NCI-H82 (cell line): ENCODE measurements around the gene CNN2.
"Not testable (repeated sequence)": the region's sequence is repeated elsewhere in the genome, so short reads cannot be mapped to it uniquely, and the experiment has no call there.

Experiments used
- DNase-seq: peaks from one replicate; lab custom pipeline; 2025; lab: John Stamatoyannopoulos, UW

Gene CNN2

DNA sequence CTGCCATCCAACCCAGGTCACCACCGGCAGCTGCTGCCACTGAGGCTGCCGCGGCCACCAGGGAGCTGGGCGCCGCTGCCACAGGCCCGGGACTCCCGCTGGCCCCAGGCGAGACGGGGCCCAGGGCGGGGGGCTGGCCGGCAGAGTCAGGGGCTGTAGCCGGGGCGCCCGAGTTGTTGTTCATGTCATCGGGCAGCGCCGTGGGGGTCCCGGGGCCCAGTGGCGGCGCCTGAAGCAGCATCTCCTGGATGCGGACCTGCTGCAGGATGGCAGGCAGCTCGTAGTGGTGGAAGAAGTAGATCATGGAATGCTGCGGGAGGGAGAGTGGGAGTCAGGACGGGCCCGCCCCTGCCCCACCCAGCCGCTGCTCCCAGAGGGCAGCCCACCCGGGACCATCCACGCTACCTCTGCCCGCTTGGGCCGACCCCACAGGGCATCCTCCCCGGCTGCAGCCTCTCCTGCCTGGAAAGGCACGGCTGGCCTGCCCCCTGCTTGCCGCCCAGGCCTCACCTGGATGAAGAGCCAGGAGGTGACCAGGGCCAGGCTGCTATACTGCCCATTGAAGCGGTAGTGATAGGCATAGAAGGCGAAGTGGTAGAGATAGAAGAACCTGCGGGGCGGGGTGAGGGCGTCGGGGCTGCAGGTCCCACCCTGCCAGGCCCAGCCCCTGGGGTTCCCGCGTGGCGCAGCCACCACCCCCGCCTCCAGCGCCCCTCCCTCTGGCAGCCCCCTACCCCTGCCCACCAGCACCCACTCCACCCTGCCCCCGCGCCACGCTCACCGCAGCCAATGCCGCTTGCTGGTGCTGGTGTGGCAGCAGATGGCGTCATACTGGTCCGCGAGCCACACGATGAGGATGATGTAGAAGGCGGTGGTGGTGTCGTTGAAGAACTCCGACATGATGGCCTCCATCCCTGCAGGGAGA is 15.6 kb upstream of the CNN2 start:
- no peak for DNase-seq

DNA sequence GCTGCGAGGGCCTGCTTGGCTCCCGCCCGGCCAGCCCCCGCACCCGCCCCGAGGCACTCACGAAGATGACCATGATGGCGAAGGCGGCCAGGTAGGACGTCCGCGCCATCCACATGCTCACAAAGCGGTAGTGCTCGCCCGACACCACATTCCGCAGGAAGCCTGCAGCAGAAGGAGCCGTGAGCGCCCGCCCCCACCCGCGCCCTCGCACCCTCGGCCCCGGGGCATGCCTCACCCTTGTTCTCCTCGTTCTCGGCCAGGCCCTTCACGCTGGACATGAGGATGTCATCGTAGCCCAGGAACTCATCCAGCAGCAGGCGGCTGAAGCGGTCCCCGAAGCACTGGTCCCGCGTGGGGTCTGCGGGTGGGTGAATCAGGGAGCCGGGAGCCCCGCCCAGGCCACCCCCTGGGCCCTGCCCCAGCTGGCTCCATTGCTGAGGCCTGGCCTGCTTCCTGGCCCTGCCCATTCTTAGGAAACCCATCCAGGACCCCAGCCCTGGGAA is 14.5 kb upstream of the CNN2 start:
- DNase-seq, result no peak

DNA sequence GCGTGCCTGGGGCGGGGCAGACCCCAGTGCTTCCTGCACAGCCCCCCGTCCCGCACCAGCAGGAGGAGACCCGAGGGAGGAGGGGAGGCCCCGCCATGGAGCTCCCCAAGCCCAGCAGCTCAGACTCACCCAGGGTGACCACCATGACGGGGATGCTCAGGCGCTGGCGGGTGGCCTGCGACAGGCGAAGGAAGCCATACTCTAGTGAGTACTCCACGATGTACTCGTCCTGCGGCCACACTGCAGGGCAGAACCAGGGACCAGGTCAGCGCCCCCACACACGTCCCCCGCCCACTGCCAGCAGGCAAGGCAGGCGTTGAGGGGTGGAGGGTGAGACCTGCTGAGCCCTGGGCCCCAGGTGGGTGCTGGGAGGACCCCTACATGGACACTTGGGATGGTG is 14.1 kb upstream of the CNN2 start:
- DNase-seq, result no peak

DNA sequence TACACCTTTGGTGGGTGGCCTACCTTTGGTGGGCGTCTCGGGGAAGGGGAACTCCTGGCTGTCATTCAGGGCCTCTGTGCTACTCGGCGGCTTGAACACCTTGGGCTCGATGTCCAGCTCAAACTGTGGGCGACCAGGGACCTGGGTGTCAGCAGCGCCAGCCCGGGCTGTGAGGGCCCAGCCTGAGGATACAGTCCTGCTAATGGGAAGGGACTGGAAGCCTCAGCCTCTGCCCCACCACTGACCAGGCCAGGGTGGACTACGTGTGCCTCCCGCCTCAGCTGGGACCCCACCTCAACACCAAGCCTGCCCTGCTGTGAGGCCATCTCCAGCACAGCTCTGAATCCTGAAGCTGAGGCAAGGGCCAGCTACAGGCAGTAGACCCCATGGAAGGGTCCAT is 13.2 kb upstream of the CNN2 start:
- DNase-seq, result no peak

DNA sequence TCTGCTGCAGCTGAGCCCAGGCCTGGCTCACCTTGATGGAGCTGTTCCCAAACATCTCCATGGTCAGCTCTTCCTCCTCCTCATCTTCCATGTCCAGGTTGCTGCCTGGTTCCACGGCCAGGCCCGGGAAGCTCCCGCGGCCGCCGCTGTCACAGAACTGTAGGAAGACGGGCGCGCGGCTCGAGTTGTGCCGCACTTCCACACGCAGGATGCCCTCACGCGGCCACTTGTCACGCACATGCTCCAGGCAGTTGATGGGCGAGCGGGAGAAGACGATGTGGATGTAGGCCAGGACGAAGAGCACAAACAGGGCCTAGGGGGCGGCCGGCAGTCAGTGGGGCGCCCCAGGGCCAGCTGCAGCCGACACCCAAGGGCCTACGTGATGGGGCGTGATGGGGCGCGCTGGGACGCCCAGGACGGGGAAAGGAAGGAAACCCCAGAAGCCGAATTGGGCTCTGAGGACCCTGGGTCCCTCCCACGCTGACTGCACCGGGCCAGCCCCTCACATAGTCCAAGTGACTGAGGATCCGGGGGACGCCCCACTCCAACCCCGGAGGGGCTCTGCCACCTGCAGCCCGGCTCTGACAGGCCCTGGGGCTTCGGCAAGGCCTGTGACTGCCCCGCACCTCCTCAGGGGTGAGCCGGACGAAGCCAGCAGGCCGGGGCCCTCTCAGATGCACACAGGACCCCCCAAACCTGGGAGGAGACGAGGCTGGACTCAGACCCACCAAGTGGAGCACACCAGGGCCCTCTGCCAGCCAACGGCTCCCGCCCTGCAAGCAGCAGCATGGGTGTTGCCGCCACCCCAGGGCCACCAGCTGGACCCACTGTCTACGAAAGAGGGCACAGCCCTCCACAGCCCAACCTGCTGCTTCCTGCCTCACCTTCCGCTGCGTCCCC is 12.0 kb upstream of the CNN2 start:
- DNase-seq, result no peak

DNA sequence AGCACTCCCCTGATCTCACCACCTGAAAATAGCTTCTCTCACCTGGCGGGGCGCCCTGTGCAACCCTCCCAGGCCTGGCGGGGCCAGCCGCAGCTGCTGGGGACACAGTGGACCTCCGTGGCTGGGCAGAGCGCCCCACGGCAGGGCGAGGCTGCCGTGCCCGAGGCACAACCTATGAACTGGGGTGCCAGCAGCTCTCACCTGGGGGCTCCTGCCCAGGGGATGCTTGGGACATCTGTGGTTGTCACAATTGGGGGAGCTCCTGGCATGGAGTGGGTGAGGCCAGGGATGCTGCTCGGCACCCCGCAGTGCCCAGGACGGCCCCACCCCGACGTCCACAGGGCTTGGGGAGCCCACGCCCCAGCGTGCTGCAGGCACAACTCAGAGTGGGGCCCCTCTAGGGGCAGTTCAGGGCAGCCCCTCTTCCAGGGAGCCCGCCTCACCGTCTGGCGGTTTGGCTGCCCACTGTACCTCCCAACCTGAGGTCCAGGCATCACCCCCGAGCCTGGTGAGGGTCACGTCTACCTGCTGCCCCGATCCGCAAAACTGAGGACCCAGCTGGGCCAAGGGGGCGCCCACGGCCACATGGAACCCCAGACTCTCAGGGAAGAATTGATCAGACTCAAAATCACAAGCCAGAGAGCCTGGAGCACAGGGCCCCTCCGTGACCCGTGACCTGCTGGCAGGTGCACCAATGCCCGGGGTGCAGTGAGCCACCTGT is 11.2 kb upstream of the CNN2 start:
- DNase-seq, result no peak

DNA sequence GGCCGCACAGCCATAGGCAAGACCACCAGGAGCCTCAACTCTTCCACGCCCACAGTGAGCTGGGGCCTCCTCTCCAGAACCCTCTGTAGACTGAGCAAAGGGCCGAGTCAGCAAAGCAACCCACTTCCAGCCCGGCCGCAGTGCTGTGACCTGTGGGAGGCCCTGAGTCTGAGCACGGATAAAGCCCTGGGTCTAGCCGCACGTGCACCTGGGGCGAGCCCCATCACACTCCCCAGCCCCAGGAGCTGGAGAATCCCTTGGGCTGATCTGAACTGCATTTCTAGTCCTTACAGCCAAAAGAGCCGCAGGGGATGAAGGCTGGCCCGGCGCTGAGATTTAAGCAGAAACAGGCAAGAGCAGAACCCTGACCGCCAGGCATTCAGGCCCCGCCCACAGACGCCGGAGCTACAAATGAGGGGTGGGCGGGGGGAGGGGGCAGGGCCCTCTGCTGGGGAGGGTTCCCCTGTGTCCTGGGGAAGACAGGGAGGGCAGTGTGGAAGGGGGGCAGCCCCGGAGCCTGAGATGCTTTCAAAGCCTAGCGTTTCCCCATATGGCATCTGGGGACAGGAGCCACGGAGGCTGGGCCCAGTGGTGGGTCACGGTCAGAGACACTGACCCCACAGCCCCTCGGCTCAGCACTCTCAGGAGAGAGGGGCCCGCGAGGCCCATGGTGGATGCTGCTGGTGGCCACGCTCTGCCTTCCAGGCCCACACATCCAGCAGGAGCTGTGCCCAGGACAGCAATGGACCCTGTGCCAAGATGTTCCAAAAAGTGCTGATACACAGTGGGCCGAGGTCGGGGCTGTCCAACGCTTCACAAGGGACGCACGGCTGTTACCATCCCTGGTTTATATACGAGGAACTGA is 10.4 kb upstream of the CNN2 start:
- no peak for DNase-seq

DNA sequence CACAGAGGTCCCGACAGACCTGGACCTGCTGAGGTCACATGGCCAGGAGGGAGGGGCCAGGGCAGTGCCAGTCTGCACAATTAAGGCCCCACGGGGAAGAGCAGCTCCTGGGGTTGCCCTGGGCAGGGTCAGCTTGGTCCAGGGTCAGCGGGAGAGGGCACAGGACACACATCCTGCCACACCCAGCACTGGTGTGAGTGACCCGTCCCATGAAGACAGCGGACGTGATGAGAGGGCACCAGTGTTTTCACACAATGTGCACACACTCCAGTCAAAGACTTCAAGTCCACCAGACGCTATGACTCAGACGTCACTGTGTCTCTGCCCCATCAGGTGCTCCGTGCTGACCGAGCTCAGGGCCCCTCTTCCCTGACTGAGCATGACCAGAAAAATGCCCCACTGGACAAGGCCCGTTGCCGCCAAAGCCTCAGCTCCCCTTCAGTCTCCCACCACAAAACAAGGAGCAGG is 9.7 kb upstream of the CNN2 start:
- DNase-seq, result no peak

DNA sequence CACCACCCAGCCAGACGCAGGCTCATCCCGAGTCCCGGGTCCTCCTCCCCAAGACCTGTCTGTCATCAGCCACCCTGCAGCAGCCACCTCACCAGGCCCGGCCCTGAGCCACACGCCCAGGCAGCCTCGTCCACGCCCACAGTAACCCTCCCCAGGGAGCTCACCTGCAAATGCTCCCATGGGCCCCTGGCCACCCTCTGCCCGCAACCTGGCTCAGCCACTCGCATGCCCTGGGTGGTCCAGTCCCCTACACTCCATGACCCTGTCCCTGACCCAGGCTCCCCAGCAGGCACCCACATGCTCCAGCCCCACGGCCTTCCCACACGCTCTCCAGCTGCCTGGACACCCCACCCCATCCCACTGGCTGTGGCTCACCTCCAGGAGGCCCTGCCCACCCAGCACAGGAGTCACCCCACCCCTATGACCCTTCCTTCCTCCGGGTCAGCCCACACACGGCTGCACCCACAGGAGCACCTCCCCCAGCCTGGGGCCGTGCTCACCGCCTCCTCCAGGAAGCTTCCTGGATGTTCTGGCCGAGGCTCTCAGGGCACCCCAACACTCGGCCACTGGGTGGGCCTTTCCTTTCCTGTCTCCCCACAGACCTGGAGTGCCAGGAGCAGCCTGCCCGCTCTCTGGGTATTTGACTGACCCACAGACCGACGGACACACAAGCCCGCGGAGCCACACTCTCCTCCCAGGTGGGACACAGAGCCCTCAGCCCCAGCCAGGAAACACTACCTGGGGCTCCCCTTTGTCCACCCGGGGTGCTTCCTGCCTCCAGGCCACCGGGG is 9.1 kb upstream of the CNN2 start:
- DNase-seq, result no peak

DNA sequence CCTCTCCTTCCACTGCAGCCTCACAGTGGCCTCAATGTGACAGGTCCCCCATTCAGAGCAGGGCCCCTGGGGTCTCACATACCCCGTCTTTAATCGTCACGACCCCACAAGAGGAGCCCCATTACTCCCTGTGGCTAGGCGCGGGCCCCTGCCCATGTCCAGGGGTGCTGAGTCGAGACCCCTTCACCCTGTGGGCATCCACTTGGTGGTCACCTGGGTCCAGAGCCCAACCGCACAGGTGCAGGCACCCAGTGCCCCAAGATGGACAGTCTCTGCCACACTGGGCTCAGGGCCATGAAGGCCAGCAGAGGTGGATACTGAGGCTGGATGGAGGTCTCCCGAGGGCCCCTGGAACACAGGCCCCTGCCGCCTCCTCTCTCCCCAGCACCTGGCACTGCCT is 8.5 kb upstream of the CNN2 start:
- DNase-seq, result no peak

DNA sequence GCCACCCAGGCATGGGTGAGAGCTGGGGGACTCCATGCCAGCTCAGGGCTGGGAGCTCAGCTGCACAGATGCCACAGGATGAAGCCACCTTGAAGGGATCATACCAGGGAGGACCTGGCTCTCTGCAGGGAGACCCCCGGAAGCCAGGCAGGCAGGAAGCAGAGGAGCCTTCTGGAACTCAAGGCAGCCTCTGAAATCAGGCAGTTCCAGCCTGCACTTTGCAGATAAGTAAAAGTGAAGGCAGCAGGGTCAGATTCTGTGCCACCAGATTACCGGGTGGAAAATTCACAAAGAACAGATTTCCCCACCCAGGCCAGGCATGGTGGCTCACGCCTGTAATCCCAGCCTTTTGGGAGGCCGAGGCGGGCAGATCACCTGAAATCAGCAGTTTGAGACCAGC is 8.0 kb upstream of the CNN2 start:
- DNase-seq, result no peak

DNA sequence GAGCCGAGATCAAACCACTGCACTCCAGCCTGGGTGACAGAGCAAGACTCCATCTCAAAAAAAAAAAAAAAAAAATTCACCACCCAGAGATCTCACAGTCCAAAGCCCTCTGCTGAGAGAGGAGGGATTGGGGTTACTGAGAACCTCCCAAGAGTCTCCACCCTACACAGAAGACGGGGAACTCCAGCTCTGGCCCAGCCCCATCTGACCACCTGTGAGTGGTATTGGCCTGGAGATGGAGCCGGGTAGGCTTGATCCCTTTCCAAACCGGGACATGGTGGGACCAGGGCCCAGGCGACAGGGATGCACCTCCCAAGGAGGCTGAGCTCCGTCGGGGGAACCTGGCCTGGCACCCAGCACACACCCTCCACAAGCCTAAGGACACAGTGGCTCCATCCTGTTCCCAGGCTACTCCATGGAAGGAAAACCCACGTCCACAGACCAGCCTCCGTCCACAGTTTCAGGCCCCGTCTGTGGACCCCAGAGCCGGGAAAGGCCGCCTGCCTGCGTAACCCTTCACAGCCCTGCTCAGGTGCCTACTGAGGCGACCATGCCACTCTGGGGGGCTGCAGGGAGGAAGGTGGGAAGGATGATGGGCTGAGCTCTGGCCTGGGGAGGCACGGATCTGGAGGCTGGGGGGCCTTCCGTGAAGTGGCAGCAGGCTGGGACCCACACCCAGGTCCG is 7.3 kb upstream of the CNN2 start:
- no peak for DNase-seq

DNA sequence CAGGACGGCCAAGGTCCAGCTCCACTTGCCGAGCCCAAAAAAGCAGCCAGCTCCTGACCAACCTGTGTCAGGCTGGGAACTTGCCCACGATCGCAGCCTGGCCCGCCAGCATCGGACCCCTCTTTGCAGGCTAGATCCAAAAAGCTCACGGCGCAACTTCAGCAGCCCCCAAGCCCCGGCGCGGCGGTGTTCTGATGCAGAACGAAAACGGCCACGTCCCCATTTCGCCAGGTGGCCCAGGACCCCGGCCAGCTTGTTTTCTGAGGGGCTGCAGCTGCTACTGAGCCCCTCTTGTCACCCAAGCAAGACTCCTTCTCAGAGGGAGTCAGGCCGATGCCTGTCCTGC is 6.8 kb upstream of the CNN2 start:
- DNase-seq, result no peak

DNA sequence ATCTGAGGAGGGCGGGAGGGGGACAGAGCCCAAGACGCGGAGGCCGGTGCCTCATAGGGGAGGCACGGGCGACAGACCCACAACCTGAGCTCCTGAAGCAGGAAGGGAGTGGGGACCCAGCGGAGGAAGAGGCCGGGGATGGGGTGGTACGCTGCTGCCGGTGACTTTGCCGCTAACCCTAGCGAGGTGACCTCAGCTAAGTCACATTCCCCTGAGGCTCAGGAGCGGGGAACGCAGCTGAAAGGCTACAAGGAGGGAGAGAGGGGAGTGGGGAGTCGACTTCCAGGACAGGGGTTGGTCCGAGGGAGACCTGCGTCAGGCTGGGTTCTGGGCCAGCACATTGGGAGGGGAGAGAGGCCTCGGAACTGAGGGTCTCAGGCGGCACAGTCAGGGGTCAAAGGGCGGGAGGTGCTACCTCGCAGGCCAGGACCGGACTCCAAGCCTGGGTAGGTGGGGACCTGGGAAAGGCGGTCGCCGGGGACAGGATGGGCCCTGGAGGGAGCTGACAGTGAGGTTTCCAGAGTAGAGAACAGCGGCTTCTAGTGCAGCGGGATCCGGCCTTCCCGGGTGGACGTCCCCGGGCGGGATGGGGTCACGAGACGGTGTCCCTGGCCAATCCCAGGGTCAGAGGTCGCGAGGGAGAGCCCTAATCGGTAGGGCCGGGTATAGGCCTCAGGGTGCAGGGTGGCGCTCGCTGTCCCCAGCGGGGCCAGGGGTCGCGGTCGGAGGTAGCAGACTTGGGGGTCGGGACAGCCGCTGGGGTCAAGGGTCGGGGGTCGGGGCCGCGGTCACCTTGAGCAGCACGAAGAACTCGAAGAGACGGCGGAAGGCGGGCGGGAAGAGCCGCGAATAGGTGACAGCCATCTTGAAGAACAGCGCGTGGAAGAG is 6.2 kb upstream of the CNN2 start:
- DNase-seq, result no peak

DNA sequence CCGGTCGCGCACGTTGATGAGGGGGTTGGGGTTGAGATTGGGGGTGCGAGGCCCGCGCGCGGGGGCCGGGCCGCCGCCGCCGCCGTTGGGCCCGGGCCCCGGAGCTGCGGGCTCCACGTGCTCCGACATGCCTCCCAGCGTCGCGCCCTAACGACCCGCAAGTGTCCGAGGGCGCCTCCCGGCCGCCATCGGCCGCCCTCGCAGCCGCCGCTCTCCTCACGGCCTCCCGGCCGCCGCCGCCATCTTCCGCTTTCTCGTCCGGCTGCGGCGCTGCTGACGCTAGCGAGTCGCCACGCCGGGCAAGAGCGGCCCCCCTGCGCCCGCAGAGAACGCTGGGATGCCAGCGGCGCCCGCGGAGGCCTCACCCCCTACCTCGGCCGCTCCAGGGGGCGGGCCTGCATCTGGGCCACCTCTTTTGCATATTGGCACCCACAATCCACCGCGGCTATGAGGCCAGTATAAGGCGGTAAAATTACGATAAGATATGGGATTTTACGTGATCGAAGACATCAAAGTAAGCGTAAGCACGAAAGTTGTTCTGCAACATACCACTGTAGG is 5.5 kb upstream of the CNN2 start, which contains the start of gene TMEM259:
TSS of gene TMEM259 (minus strand) at position 256 of the 558 bp plus-strand sequence. CDS start at position 129, 127 bp downstream.
- DNase-seq, result peak; percentile 97

DNA sequence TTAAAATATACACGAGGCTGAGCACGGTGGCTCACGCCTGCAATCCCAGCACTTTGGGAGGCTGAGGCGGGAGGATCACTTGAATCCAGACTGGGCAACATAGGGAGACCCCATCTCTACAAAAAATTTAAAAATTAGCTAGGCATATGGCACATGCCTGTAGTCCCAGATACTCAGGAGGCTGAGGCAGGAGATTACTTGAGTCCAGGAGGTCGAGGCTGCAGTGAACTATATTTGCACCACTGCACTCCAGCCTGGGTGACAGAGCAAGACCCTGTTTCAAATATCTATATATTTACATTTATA is 2.6 kb upstream of the CNN2 start:
- DNase-seq, result not testable (repeated sequence)

DNA sequence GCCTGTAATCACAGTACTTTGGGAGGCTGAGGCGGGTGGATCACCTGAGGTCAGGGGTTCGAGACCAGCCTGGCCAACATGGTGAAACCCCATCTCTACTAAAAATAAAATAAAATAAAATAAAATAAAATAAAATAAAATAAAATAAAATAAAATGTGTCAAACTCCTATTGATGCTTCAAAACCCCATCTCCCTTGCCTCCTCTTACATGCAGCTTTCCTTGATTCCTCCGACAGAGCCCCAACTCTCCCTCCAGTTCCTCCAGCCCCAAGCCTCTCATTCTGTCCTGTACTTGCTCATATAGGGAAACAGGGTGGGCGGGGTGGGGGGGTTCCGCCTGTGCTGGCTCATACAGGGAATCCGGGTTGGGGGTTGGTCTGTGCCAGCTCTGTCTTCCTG is 1.3 kb upstream of the CNN2 start:
- DNase-seq, result not testable (repeated sequence)
